ENCODE data around the gene PIGL. TPM values are rescaled to one million over a fixed set of nuclear protein-coding genes. Genes with fewer than 3 reads are reported as not detected.

The PIGL gene
- total RNA-seq, 1 experiment from 2014 or later = 44.1 TPM

DNA sequence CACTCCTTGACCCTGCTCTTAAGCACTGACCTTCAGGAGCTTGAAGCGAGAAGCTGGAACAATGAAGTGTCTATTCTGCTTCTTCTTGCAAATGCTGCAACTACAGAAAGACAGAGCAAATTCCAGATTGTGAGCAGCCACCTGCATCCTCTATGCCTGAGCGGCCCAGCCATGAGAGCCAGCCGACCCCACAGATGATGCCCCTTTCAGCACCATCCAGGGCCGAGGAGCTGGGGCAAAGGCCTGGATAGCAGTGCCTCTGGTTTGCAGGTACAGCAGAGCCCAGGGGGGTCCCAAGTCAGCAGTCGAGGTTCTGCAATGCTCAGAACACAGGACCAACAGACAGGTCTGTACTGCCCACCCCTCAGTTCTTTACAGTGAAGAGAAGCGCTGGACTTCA, 131.6 kb downstream of the PIGL start (continued):
- TF ChIP-seq, protein P1, sequence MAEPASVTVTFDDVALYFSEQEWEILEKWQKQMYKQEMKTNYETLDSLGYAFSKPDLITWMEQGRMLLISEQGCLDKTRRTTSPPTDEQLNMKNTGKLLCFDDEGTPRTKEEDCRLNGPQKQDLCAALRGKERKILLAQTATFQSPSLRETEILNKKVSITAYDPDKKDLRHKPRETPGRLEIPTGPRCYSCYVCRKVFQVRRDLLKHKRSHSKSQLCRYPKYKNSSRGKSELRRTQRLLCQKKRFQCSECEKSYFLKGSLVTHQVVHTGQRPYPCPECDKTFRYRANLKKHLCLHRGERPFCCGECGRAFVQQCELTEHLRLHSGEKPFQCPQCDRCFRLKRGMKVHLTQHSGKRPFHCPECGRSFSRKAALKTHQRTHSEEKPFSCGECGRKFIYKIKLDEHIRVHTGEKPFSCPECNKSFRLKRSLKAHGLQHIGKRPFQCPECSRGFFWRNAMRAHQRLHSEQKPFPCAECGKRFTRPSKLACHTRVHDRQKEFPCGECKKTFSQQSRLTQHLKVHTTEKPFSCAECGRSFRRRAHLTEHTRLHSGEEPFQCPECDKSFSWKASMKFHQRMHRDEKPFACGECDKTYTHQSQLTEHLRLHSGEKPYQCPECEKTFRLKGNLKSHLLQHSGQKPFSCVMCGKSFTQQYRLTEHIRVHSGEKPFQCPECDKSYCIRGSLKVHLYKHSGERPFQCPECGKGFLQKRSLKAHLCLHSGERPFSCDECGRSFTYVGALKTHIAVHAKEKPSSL (CRISPR knock-in tag; conservative IDR thresholded peaks at IDR 0.05) = no peak
- TF ChIP-seq ZNF232 (CRISPR knock-in tag; IDR thresholded peaks at IDR 0.05) = no peak
- TF ChIP-seq, protein P2, sequence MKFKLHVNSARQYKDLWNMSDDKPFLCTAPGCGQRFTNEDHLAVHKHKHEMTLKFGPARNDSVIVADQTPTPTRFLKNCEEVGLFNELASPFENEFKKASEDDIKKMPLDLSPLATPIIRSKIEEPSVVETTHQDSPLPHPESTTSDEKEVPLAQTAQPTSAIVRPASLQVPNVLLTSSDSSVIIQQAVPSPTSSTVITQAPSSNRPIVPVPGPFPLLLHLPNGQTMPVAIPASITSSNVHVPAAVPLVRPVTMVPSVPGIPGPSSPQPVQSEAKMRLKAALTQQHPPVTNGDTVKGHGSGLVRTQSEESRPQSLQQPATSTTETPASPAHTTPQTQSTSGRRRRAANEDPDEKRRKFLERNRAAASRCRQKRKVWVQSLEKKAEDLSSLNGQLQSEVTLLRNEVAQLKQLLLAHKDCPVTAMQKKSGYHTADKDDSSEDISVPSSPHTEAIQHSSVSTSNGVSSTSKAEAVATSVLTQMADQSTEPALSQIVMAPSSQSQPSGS (CRISPR knock-in tag; IDR thresholded peaks at IDR 0.05; ENCODE audit: borderline replicate concordance, low read depth) = no peak
- no peak for TF ChIP-seq CBFB (CRISPR knock-in tag; IDR thresholded peaks at IDR 0.05; ENCODE audit: low read depth)

DNA sequence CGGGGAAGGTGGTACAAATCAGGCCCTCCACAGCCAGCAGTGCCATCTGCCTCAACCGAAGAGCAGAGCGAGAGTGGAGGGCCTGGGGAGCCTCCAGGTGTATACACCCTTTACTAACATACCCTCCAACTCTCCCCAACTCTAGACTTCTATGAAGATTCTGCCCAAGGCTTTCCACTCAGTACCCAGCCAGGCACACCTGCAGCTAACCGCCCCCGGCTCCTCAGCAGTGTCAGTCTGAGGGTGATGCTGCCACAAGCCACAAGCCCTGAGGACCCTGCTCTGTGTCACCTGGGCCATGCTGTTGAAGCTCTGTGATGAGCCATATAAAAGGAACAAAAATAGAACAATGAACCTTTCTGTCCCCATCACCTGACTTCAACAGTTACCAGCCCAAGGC, 132.4 kb downstream of the PIGL start:
- Mint-ChIP-seq H3K36me3 (peaks cover 37% of the 10 kb centered on the region), H3K27me3 (ENCODE audit: low read depth) (peaks cover 18% of the 10 kb centered on the region), H3K4me3 (no peak overlapping the region), H3K27ac (no peak overlapping the region), H3K4me1 (peaks cover 25% of the 10 kb centered on the region), H3K9me3 (no peaks in the 10 kb centered on the region)
- TF ChIP-seq, protein P3, sequence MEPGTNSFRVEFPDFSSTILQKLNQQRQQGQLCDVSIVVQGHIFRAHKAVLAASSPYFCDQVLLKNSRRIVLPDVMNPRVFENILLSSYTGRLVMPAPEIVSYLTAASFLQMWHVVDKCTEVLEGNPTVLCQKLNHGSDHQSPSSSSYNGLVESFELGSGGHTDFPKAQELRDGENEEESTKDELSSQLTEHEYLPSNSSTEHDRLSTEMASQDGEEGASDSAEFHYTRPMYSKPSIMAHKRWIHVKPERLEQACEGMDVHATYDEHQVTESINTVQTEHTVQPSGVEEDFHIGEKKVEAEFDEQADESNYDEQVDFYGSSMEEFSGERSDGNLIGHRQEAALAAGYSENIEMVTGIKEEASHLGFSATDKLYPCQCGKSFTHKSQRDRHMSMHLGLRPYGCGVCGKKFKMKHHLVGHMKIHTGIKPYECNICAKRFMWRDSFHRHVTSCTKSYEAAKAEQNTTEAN (CRISPR knock-in tag; IDR thresholded peaks at IDR 0.05) = no peak
- TF ChIP-seq JAZF1 (CRISPR knock-in tag; IDR thresholded peaks at IDR 0.05) (no peak), FOXP1 (CRISPR knock-in tag; IDR thresholded peaks at IDR 0.05; ENCODE audit: borderline replicate concordance) (no peak), SOX15 (CRISPR knock-in tag; IDR thresholded peaks at IDR 0.05) (no peak), KAT7 (CRISPR knock-in tag; IDR thresholded peaks at IDR 0.05; ENCODE audit: borderline replicate concordance) (no peak), ETV6 (CRISPR knock-in tag; IDR thresholded peaks at IDR 0.05) (no peak), FOXJ3 (CRISPR knock-in tag; IDR thresholded peaks at IDR 0.05; ENCODE audit: borderline replicate concordance) (no peak), NFYB (CRISPR knock-in tag; conservative IDR thresholded peaks at IDR 0.05; ENCODE audit: low read depth) (no peak), TEAD1 (CRISPR knock-in tag; IDR thresholded peaks at IDR 0.05) (no peak), OVOL2 (CRISPR knock-in tag; IDR thresholded peaks at IDR 0.05; ENCODE audit: borderline replicate concordance) (no peak)
- TF ChIP-seq, protein P4, sequence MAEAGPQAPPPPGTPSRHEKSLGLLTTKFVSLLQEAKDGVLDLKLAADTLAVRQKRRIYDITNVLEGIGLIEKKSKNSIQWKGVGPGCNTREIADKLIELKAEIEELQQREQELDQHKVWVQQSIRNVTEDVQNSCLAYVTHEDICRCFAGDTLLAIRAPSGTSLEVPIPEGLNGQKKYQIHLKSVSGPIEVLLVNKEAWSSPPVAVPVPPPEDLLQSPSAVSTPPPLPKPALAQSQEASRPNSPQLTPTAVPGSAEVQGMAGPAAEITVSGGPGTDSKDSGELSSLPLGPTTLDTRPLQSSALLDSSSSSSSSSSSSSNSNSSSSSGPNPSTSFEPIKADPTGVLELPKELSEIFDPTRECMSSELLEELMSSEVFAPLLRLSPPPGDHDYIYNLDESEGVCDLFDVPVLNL (CRISPR knock-in tag; IDR thresholded peaks at IDR 0.05; ENCODE audit: borderline replicate concordance, low read depth) = no peak
- TF ChIP-seq, protein P5, sequence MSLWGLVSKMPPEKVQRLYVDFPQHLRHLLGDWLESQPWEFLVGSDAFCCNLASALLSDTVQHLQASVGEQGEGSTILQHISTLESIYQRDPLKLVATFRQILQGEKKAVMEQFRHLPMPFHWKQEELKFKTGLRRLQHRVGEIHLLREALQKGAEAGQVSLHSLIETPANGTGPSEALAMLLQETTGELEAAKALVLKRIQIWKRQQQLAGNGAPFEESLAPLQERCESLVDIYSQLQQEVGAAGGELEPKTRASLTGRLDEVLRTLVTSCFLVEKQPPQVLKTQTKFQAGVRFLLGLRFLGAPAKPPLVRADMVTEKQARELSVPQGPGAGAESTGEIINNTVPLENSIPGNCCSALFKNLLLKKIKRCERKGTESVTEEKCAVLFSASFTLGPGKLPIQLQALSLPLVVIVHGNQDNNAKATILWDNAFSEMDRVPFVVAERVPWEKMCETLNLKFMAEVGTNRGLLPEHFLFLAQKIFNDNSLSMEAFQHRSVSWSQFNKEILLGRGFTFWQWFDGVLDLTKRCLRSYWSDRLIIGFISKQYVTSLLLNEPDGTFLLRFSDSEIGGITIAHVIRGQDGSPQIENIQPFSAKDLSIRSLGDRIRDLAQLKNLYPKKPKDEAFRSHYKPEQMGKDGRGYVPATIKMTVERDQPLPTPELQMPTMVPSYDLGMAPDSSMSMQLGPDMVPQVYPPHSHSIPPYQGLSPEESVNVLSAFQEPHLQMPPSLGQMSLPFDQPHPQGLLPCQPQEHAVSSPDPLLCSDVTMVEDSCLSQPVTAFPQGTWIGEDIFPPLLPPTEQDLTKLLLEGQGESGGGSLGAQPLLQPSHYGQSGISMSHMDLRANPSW (CRISPR knock-in tag; conservative IDR thresholded peaks at IDR 0.05; ENCODE audit: low read depth) = no peak
- TF ChIP-seq, protein P6, sequence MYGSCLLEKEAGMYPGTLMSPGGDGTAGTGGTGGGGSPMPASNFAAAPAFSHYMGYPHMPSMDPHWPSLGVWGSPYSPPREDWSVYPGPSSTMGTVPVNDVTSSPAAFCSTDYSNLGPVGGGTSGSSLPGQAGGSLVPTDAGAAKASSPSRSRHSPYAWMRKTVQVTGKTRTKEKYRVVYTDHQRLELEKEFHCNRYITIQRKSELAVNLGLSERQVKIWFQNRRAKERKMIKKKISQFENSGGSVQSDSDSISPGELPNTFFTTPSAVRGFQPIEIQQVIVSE (CRISPR knock-in tag; IDR thresholded peaks at IDR 0.05; ENCODE audit: borderline replicate concordance) = no peak
- TF ChIP-seq, protein P7, sequence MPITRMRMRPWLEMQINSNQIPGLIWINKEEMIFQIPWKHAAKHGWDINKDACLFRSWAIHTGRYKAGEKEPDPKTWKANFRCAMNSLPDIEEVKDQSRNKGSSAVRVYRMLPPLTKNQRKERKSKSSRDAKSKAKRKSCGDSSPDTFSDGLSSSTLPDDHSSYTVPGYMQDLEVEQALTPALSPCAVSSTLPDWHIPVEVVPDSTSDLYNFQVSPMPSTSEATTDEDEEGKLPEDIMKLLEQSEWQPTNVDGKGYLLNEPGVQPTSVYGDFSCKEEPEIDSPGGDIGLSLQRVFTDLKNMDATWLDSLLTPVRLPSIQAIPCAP (CRISPR knock-in tag; IDR thresholded peaks at IDR 0.05) = no peak
- CTCF ChIA-PET = interaction anchor here (0.5 to 6.3 kb wide), 6 partner anchors 9 to 235 kb away, joined by 3 to 64 read pairs (median 4); no protein-coding TSS in a partner anchor
- DNase-seq (ENCODE audit: low spot score) (no peak), ATAC-seq (no peak)
- POLR2A ChIA-PET = no interaction called here

All from WTC11 (cell line).